Suprapubic skin (tissue), 2 donors: Measurements from ENCODE around the gene TRPV6.

Experiments used
- EP300 ChIP-seq: sonication (generic); formaldehyde crosslinking; IDR thresholded peaks from one replicate; pipeline ENCODE4 v1.6.1; 2017; ENCODE audit warnings: antibody characterized with exemption
- POLR2A ChIP-seq, 2 donors: fragments of 450-650 bp; IDR thresholded peaks; one replicate each; pipeline ENCODE4 v1.6.1; 2017; ENCODE audit warnings: antibody characterized with exemption in 2 of 2, mild to moderate bottlenecking in 2 of 2, moderate library complexity in 2 of 2

DNA sequence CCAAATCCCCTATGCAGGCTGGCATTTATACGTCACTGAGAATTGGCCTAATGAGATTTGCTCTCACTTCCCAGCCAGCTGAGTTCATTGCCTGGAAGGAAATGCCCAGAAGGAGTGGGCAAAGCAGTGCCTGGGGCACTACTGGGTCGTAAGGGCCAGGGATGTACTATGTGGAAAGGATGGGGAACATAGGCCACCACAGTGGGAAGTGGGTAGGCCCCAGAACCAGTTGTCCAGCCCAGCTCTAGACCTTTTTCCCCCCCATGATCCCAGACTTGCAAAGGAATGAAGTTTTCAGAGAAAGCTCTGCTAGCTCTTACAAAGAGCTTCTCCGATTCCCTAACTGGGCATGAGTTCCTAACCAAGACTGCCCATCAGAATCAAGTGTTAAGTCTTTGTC lies 34.1 kb upstream of the TRPV6 start:
- TF ChIP-seq POLR2A (IDR thresholded peaks at IDR 0.05) = no peak
- TF ChIP-seq EP300 = no peak
